K562 (cell line): ENCODE results near the gene NKIRAS1. TPM values are rescaled to one million over a fixed set of nuclear protein-coding genes. Genes with fewer than 3 reads are reported as not detected.

Experiments
- ATF7 ChIP-seq: fragments of 450-650 bp; IDR thresholded peaks from 2 replicates; pipeline ENCODE4 v1.7.1; 2014; ENCODE audit warnings: mild to moderate bottlenecking, moderate library complexity
- ESRRB ChIP-seq: fragments of 250-450 bp; sonication (Bioruptor Pico); IDR thresholded peaks from 2 replicates; pipeline ENCODE4 v1.5.0; 2020; ENCODE audit warnings: mild to moderate bottlenecking, moderate library complexity, borderline replicate concordance
- FOXK2 ChIP-seq, 2 experiments: fragments of 450-650 bp; IDR thresholded peaks in 1 of 2; conservative IDR thresholded peaks in 1 of 2; 2 replicates each; pipeline ENCODE4 v1.6.1; 2016; ENCODE audit warnings: low read depth in 2 of 2, mild to moderate bottlenecking in 1 of 2
- HDAC1 ChIP-seq, 2 experiments: fragments of 450-650 bp; IDR thresholded peaks; 2 replicates each; pipeline ENCODE4 v1.6.1; 2016 to 2017; ENCODE audit warnings: inconsistent platforms in 1 of 2, mild to moderate bottlenecking in 1 of 2, moderate library complexity in 1 of 2
- KAT2B ChIP-seq: IDR thresholded peaks from one replicate; pipeline ENCODE4 v1.6.1; 2012; ENCODE audit warnings: low read depth, mild to moderate bottlenecking, control low read depth, inconsistent platforms, low read length, moderate library complexity
- MCM5 ChIP-seq: fragments of 450-650 bp; IDR thresholded peaks from 2 replicates; pipeline ENCODE4 v1.6.1; 2016; ENCODE audit warnings: low read depth
- PHB2 ChIP-seq: fragments of 450-650 bp; IDR thresholded peaks from 2 replicates; pipeline ENCODE4 v1.6.1; 2017; ENCODE audit warnings: low read depth
- PHF21A ChIP-seq: fragments of 450-650 bp; IDR thresholded peaks from 2 replicates; pipeline ENCODE4 v1.6.1; 2017; ENCODE audit warnings: low read depth, borderline replicate concordance
- POLR2G ChIP-seq: fragments of 200-400 bp; formaldehyde crosslinking; IDR thresholded peaks from 2 replicates; pipeline ENCODE4 v1.6.1; 2017; ENCODE audit warnings: low read depth, mild to moderate bottlenecking, antibody characterized with exemption, low read length, moderate library complexity
- POLR2H ChIP-seq: IDR thresholded peaks from 2 replicates; pipeline ENCODE4 v1.6.1; 2016; ENCODE audit warnings: missing genetic modification characterization, low read depth, mild to moderate bottlenecking, control low read depth, missing compliant biosample characterization, moderate library complexity
- PRMT5 ChIP-seq: sonication (generic); formaldehyde crosslinking; IDR thresholded peaks from 2 replicates; pipeline ENCODE4 v1.5.0; 2020; ENCODE audit warnings: missing genetic modification reagents
- RBM34 ChIP-seq: fragments of 200-400 bp; formaldehyde crosslinking; IDR thresholded peaks from 2 replicates; pipeline ENCODE4 v1.6.1; 2018; ENCODE audit warnings: low read length, borderline replicate concordance; ENCODE audit not compliant: insufficient read depth
- TAL1 ChIP-seq: fragments of 450-650 bp; IDR thresholded peaks from 2 replicates; pipeline ENCODE4 v1.6.1; 2016; ENCODE audit warnings: mild to moderate bottlenecking
- TCF7L2 ChIP-seq: fragments of 150-350 bp; IDR thresholded peaks from 2 replicates; pipeline ENCODE4 v1.6.1; 2016; ENCODE audit warnings: low read depth, mild to moderate bottlenecking, low read length, moderate library complexity
- XRCC5 ChIP-seq: fragments of 200-400 bp; formaldehyde crosslinking; IDR thresholded peaks from 2 replicates; pipeline ENCODE4 v1.6.1; 2017; ENCODE audit warnings: low read depth, mild to moderate bottlenecking, low read length
- ZNF23 ChIP-seq: fragments of 250-450 bp; sonication (Bioruptor Pico); IDR thresholded peaks from 2 replicates; pipeline ENCODE4 v1.4.0; 2020; ENCODE audit warnings: mild to moderate bottlenecking
- ZNF24 ChIP-seq: fragments of 450-650 bp; IDR thresholded peaks from 2 replicates; pipeline ENCODE4 v1.6.1; 2016
- ZNF277 ChIP-seq: fragments of 250-450 bp; sonication (Bioruptor Pico); IDR thresholded peaks from 2 replicates; pipeline ENCODE4 v1.8.0; 2022; ENCODE audit warnings: inconsistent platforms, mild to moderate bottlenecking, moderate library complexity, borderline replicate concordance
- ZNF324 ChIP-seq: fragments of 250-450 bp; sonication (Bioruptor Pico); IDR thresholded peaks from 2 replicates; pipeline ENCODE4 v1.4.0; 2020; ENCODE audit warnings: mild to moderate bottlenecking
- ZNF785 ChIP-seq: fragments of 250-450 bp; sonication (Bioruptor Pico); IDR thresholded peaks from 2 replicates; pipeline ENCODE4 v1.4.0; 2020; ENCODE audit warnings: mild to moderate bottlenecking
- polyA plus RNA-seq, 8 experiments: library from polyadenylated mRNA; depleted of rRNA in 4 of 8; stranded (reverse) in 5 of 8; unstranded in 3 of 8; fragments of >200 nt; fragmentation: Nextera tagmentation in 2 of 8; fragmentation: Illumina TruSeq in 1 of 8; extraction: Ambion mirVana in 2 of 8; extraction: Trizol in 1 of 8; gene quantifications; 2 replicates each; pipeline versions ENCODE4 v1.2.1 to v1.2.3, GENCODE V29; 2011 to 2014; ENCODE audit warnings: inconsistent platforms in 1 of 8, missing spikeins in 1 of 8
- total RNA-seq, 7 experiments: library from RNA; depleted of rRNA in 6 of 7; stranded (reverse); fragments of >200 nt in 6 of 7; fragmentation: Illumina TruSeq in 2 of 7; extraction: Trizol in 2 of 7; gene quantifications; 2 replicates each; pipeline versions ENCODE4 v1.2.1 to v1.2.3, GENCODE V29; 2011 to 2021; ENCODE audit warnings: low replicate concordance in 1 of 7
- TF ChIP-seq, protein P1 (sequence below), 2 experiments: fragments of 250-450 bp in 1 of 2; fragments of 450-650 bp in 1 of 2; sonication (Bioruptor Pico) in 1 of 2; IDR thresholded peaks; 2 replicates each; pipeline versions ENCODE4 v1.6.1 to v1.8.0; 2016 to 2021; ENCODE audit warnings: mild to moderate bottlenecking in 2 of 2, moderate library complexity in 2 of 2, missing compliant biosample characterization in 1 of 2, missing genetic modification characterization in 1 of 2
- TF ChIP-seq, protein P2 (sequence below), 2 experiments: fragments of 450-650 bp in 1 of 2; sonication (generic) in 1 of 2; formaldehyde crosslinking; conservative IDR thresholded peaks; 2 replicates each; pipeline versions ENCODE4 v1.4.0 to v1.8.1; 2020 to 2022; ENCODE audit warnings: mild to moderate bottlenecking in 1 of 2, missing genetic modification reagents in 1 of 2
- TF ChIP-seq, protein P3 (sequence below), 2 experiments: fragments of 450-650 bp; IDR thresholded peaks; 2 replicates each; pipeline ENCODE4 v1.6.1; 2018; ENCODE audit warnings: mild to moderate bottlenecking in 2 of 2, low read depth in 1 of 2; ENCODE audit not compliant: partially characterized antibody in 2 of 2

The NKIRAS1 gene
- total and polyA plus RNA-seq, 9 of the 15 experiments (the other 6 are each of a cell fraction or from before 2014, with no cell fraction given): 5.1 to 10.3 (median 6.3) TPM

DNA sequence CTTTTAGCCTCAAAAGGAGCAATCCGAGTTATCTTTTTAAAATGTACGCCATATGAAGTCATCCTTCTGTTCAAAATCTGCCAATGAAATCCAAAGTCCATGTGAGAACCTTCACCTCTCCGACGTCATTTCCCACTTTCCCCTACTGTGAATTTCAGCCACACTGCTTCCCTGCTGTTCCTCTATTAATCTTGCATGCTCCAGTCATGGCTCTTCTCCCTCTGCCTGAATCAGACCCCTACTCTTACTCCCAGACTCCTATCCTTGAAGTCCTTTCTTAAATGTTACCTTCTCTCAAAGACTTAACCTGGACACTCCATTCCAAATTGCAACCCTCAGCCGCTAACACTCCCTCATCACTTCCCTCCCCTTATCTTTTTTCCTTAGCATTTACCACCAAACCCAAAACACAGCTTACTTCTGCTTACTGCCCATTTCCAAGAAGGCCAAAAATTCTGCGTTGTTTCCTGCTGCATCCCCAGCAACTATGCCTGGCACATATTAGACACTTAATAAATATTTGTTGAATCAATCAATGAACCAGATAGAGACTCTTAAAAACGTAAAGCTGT lies 1.2 kb downstream of the NKIRAS1 start (continued):
- TF ChIP-seq PHB2: 0 out of 2 replicates have a peak, but pooled peaks have one; percentile 50
- no peak for TF ChIP-seq PRMT5 (CRISPR knock-in tag)
- TF ChIP-seq XRCC5: no peak
- TF ChIP-seq TCF7L2: no peak
- TF ChIP-seq, protein P1, sequence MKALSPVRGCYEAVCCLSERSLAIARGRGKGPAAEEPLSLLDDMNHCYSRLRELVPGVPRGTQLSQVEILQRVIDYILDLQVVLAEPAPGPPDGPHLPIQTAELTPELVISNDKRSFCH (CRISPR knock-in tag; IDR thresholded peaks at IDR 0.05): no peak
- TF ChIP-seq, protein P1 (tag; IDR thresholded peaks at IDR 0.05): no peak
- TF ChIP-seq ZNF277: no peak
- TF ChIP-seq, protein P2, sequence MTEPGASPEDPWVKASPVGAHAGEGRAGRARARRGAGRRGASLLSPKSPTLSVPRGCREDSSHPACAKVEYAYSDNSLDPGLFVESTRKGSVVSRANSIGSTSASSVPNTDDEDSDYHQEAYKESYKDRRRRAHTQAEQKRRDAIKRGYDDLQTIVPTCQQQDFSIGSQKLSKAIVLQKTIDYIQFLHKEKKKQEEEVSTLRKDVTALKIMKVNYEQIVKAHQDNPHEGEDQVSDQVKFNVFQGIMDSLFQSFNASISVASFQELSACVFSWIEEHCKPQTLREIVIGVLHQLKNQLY (CRISPR knock-in tag; conservative IDR thresholded peaks at IDR 0.05): no peak
- TF ChIP-seq POLR2G: no peak
- no peak for TF ChIP-seq KAT2B
- no peak for TF ChIP-seq ZNF23 (CRISPR knock-in tag)
- no peak; the same call in 1 of the 2 replicates for TF ChIP-seq POLR2H (tag)
- no peak for TF ChIP-seq MCM5
- no peak for TF ChIP-seq ZNF785 (CRISPR knock-in tag)
- TF ChIP-seq PHF21A: peak; percentile 78; the same call in 1 of the 2 replicates
- no peak for TF ChIP-seq ESRRB (CRISPR knock-in tag)
- no peak for TF ChIP-seq ZNF24
- TF ChIP-seq, protein P3, sequence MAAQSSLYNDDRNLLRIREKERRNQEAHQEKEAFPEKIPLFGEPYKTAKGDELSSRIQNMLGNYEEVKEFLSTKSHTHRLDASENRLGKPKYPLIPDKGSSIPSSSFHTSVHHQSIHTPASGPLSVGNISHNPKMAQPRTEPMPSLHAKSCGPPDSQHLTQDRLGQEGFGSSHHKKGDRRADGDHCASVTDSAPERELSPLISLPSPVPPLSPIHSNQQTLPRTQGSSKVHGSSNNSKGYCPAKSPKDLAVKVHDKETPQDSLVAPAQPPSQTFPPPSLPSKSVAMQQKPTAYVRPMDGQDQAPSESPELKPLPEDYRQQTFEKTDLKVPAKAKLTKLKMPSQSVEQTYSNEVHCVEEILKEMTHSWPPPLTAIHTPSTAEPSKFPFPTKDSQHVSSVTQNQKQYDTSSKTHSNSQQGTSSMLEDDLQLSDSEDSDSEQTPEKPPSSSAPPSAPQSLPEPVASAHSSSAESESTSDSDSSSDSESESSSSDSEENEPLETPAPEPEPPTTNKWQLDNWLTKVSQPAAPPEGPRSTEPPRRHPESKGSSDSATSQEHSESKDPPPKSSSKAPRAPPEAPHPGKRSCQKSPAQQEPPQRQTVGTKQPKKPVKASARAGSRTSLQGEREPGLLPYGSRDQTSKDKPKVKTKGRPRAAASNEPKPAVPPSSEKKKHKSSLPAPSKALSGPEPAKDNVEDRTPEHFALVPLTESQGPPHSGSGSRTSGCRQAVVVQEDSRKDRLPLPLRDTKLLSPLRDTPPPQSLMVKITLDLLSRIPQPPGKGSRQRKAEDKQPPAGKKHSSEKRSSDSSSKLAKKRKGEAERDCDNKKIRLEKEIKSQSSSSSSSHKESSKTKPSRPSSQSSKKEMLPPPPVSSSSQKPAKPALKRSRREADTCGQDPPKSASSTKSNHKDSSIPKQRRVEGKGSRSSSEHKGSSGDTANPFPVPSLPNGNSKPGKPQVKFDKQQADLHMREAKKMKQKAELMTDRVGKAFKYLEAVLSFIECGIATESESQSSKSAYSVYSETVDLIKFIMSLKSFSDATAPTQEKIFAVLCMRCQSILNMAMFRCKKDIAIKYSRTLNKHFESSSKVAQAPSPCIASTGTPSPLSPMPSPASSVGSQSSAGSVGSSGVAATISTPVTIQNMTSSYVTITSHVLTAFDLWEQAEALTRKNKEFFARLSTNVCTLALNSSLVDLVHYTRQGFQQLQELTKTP (IDR thresholded peaks at IDR 0.05; ENCODE audit: low read depth in 1 of 2, partially characterized antibody in 2 of 2): peak in 1 of 2 experiments; percentile 47
- TF ChIP-seq ZNF324 (CRISPR knock-in tag): no peak
- TF ChIP-seq TAL1: no peak
- 0 out of 2 replicates have a peak, but pooled peaks have one; percentile 44 for TF ChIP-seq ATF7
- no peak for TF ChIP-seq RBM34
- TF ChIP-seq FOXK2 (conservative IDR thresholded peaks at IDR 0.05 in 1 of 2, IDR thresholded peaks at IDR 0.05 in 1 of 2; ENCODE audit: low read depth in 2 of 2): peak; percentile 17 to 41; a peak in 1 of 4 replicates
- TF ChIP-seq HDAC1 (IDR thresholded peaks at IDR 0.05): peak; percentile 9 to 76; a peak in 3 of 4 replicates
